Measurements from ENCODE around the gene PAX7.

GRCh38 chr1:18723701-18724411, 93.2 kb downstream of the PAX7 start:
- TF ChIP-seq, protein P1, sequence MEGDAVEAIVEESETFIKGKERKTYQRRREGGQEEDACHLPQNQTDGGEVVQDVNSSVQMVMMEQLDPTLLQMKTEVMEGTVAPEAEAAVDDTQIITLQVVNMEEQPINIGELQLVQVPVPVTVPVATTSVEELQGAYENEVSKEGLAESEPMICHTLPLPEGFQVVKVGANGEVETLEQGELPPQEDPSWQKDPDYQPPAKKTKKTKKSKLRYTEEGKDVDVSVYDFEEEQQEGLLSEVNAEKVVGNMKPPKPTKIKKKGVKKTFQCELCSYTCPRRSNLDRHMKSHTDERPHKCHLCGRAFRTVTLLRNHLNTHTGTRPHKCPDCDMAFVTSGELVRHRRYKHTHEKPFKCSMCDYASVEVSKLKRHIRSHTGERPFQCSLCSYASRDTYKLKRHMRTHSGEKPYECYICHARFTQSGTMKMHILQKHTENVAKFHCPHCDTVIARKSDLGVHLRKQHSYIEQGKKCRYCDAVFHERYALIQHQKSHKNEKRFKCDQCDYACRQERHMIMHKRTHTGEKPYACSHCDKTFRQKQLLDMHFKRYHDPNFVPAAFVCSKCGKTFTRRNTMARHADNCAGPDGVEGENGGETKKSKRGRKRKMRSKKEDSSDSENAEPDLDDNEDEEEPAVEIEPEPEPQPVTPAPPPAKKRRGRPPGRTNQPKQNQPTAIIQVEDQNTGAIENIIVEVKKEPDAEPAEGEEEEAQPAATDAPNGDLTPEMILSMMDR (IDR thresholded peaks at IDR 0.05), result no peak
- no peak for TF ChIP-seq POLR2A (IDR thresholded peaks at IDR 0.05)

All from heart left ventricle (tissue), 13 donors.